Type B pancreatic cell (in vitro differentiated cells): ENCODE measurements around the gene CENPA. TPM values are rescaled to one million over a fixed set of nuclear protein-coding genes. Genes with fewer than 3 reads are reported as not detected.

ENCODE experiments used
- DNase-seq: peaks from one replicate; pipeline ENCODE4 v3.0.0; 2021; ENCODE audit warnings: mixed read lengths; ENCODE audit not compliant: unreplicated experiment; ENCODE audit errors: extremely low spot score
- H3K27ac Mint-ChIP-seq: 2 replicates; pipeline ENCODE4 v1.8.0; 2021; ENCODE audit warnings: mild to moderate bottlenecking, mixed read lengths
- H3K27me3 Mint-ChIP-seq: 2 replicates; pipeline ENCODE4 v1.8.0; 2021; ENCODE audit warnings: mixed read lengths
- H3K36me3 Mint-ChIP-seq: 2 replicates; pipeline ENCODE4 v1.8.0; 2021; ENCODE audit warnings: mixed read lengths
- H3K4me1 Mint-ChIP-seq: one replicate; pipeline ENCODE4 v1.8.0; 2021; ENCODE audit warnings: mixed read lengths; ENCODE audit not compliant: unreplicated experiment
- H3K4me3 Mint-ChIP-seq: 2 replicates; pipeline ENCODE4 v1.8.0; 2021; ENCODE audit warnings: mild to moderate bottlenecking, mixed read lengths
- H3K9me3 Mint-ChIP-seq: 2 replicates; pipeline ENCODE4 v1.8.0; 2021; ENCODE audit warnings: mixed read lengths
- CTCF ChIP-seq: fragments of 200-600 bp; sonication (generic); conservative IDR thresholded peaks from 2 replicates; pipeline ENCODE4 v1.5.0; 2021; ENCODE audit warnings: antibody characterized with exemption, mild to moderate bottlenecking
- total RNA-seq: library from RNA; stranded (reverse); gene quantifications from 2 replicates; pipeline ENCODE4 v1.2.1, GENCODE V29; 2021; ENCODE audit warnings: low replicate concordance

CENPA gene
- total RNA-seq, 1 donor from 2014 or later, result 24.7 TPM

GRCh38 chr2:26805241-26805676 lies 19.4 kb downstream of the CENPA start:
- Mint-ChIP-seq H3K9me3 (no peaks in the 10 kb centered on the region), H3K4me3 (no peak overlapping the region), H3K4me1 (peaks cover 6% of the 10 kb centered on the region), H3K36me3 (peaks cover 3% of the 10 kb centered on the region), H3K27me3 (peaks cover 2% of the 10 kb centered on the region), H3K27ac (no peak overlapping the region)
- no peak for DNase-seq
- TF ChIP-seq CTCF, result no peak

- Mint-ChIP-seq H3K9me3 (no peaks in the 10 kb centered on the region), H3K27ac (no peak overlapping the region), H3K4me3 (no peak overlapping the region), H3K4me1 (peaks cover 6% of the 10 kb centered on the region), H3K27me3 (peaks cover 8% of the 10 kb centered on the region), H3K36me3 (no peaks in the 10 kb centered on the region)
- no peak for DNase-seq
- no peak for TF ChIP-seq CTCF
These were observed 22.1 kb downstream of the CENPA start for GRCh38 chr2:26807788-26808460.

- H3K4me3 Mint-ChIP-seq, result no peak overlapping the region
- H3K27me3 Mint-ChIP-seq, result peaks cover 8% of the 10 kb centered on the region
- no peaks in the 10 kb centered on the region for H3K36me3 Mint-ChIP-seq
- no peak for TF ChIP-seq CTCF
- no peak overlapping the region for H3K27ac Mint-ChIP-seq
- peaks cover 6% of the 10 kb centered on the region for H3K4me1 Mint-ChIP-seq
- no peaks in the 10 kb centered on the region for H3K9me3 Mint-ChIP-seq
- no peak for DNase-seq
These were observed 23.4 kb downstream of the CENPA start for GRCh38 chr2:26809211-26809610.

GRCh38 chr2:26809876-26810577 lies 24.2 kb downstream of the CENPA start:
- H3K4me1 Mint-ChIP-seq, result peaks cover 6% of the 10 kb centered on the region

GRCh38 chr2:26811261-26811660 lies 25.4 kb downstream of the CENPA start:
- no peak for TF ChIP-seq CTCF
- H3K27ac Mint-ChIP-seq, result no peak overlapping the region

More at GRCh38 chr2:26809876-26810577, 24.2 kb downstream of the CENPA start:
- no peak for DNase-seq
- no peaks in the 10 kb centered on the region for H3K36me3 Mint-ChIP-seq
- no peak overlapping the region for H3K4me3 Mint-ChIP-seq
- H3K27ac Mint-ChIP-seq, result no peak overlapping the region
- H3K9me3 Mint-ChIP-seq, result no peaks in the 10 kb centered on the region
- TF ChIP-seq CTCF, result no peak
- peaks cover 8% of the 10 kb centered on the region for H3K27me3 Mint-ChIP-seq

More at GRCh38 chr2:26811261-26811660, 25.4 kb downstream of the CENPA start:
- no peak for DNase-seq
- Mint-ChIP-seq H3K36me3 (no peaks in the 10 kb centered on the region), H3K9me3 (no peaks in the 10 kb centered on the region), H3K4me1 (peaks cover 6% of the 10 kb centered on the region), H3K4me3 (no peak overlapping the region), H3K27me3 (peaks cover 9% of the 10 kb centered on the region)
